Pons (tissue), 1 donor: ENCODE results near the gene RPL13A.

Experiments used
- DNase-seq: peaks from one replicate; pipeline ENCODE4 v3.0.0-alpha.2; 2016; ENCODE audit warnings: low spot score

Gene RPL13A

DNA sequence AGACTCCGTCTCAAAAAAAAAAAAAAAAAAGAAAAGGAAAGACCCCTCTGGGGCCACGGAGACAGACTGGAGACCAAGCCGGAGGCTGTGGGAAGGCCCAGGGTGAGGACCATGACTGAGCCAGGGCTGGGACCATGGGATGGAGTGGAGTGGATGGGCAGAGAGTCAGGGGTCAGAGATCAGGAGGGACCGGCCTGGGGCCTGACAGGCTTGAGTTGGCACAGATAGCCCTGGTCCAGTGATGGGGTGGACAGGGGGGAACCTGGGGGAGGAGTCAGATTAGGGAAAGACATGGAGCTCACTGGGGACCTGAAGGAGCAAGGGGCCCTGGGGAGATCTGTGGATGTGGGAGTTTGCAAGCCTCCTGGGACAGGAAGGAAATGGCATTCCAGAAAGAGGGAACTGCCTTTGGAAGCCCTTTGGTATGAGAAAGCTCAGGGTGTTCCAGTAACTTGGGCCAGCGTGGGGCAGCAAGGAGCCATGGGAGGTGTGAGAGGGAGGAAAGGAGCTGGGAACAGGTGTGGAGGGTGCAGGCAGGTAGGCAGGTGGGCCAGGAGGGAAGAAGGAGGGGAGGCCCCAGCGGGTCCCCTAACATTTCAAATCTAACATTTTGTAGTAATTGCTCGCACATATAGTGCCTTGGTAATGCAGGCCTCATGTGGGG lies 6.3 kb upstream of the RPL13A start:
- DNase-seq = no peak

DNA sequence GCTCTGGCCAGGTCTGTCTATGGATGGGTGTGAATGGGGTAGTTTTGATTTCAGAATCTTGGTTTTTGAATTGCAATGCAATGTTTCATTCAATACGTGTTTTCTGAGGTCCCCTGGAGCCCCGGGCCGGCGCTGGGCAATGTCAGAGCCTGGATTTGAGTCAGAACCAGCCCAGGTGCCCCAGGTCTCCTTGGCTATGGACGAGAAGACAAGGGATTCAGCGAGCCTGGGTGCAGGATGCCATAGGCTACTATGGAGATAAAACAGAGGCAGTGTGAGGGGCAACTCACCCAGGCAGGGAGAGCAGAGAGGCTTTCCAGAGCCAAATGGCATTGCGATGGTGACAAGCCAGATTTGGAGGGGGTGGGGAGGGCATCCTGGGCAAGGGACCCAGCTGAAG lies 1.2 kb upstream of the RPL13A start:
- DNase-seq = no peak

GRCh38 chr19:49486710-49487276 lies 615 bp upstream of the RPL13A start:
- no peak for DNase-seq

DNA sequence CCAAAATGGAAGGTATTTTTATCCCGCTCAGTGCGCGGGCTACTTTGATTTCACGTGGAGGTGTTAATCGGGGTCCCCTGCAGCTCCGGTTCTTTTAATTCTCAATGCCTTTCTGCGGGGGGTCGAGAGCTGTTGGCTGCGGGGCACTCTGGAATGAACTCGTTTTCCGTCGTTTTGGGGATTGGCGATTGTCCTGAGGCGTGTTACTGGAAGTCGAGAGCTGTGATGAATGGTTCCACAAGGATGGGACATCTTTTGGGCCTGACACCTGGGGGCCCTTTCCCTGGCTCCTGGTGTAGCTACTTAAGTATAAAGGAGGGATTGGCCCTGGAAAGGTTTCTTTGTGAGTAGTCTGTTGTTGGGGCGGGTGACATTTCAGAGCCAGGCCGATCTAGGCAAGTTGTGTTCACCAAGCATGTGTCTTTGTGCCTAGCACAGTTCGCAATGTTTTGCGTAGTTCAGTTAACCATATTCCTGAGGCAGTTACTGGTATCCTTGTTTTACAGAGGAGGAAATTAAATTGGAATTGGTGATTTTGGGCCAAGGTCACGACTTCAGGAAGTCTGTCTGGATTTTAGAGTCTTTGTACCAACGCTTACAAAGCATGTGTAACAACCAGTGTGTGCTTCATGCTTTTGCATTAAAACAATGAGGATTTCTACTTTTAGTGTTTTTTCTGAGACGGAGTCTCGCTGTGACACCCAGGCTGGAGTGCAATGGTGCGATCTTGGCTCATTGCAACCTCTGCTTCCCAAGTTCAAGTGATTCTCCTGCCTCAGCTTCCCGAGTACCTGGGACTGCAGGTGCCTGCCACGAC lies 846 bp downstream of the RPL13A start:
- no peak for DNase-seq

GRCh38 chr19:49488863-49489537 lies 1.6 kb downstream of the RPL13A start:
- DNase-seq = no peak

GRCh38 chr19:49489601-49490167 lies 2.3 kb downstream of the RPL13A start:
- DNase-seq = no peak

- no peak for DNase-seq
Measured at GRCh38 chr19:49490287-49491029, 3.0 kb downstream of the RPL13A start.

DNA sequence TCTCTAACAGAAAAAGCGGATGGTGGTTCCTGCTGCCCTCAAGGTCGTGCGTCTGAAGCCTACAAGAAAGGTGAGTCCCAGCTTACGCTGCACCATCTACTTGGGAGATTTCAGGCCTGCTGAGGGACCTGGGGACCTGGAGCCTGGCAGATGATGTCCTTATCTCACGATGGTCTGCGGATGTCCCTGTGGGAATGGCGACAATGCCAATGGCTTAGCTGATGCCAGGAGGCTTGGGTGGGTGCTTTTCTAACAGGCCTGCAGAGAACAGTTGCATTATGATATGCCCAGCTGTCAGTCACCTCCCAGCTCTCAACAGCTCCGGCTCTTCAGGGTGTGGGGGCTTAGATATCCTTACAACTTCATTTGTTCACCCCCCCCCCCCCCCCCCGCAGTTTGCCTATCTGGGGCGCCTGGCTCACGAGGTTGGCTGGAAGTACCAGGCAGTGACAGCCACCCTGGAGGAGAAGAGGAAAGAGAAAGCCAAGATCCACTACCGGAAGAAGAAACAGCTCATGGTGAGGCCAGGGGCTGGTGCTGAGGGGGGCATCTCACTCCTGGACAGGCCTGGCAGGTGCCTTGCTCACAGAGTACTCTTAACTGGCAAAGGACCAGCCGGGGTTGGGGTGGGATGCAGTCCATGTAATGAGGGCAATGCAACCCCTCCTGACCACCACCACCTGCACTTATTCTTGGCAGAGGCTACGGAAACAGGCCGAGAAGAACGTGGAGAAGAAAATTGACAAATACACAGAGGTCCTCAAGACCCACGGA lies 3.8 kb downstream of the RPL13A start:
- DNase-seq = no peak

- DNase-seq = no peak
Measured at GRCh38 chr19:49491804-49492572, 4.6 kb downstream of the RPL13A start.

GRCh38 chr19:49492573-49493405 lies 5.4 kb downstream of the RPL13A start:
- no peak for DNase-seq

DNA sequence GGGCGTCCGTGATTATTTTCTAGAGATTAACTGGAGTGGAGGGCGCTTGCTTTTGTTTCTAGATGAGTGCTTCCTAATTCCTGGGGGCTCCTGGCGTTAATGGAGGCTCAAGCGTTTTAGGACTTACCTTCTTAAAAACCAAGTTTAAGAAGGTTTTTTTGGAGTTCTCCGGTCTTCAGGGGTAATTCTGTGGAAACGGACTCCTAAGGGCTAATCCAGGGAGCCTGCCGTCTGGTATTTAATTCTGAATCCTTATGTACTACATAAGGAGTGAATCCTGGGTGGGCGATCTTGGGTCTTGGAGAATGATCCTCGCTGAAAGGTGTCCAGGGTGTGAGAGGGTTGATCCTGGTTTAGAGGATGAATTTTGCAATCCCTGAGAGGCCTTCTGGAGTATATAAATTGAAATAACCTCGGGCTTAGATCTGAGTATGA lies 9.2 kb downstream of the RPL13A start:
- no peak for DNase-seq

GRCh38 chr19:49497047-49497788 lies 9.8 kb downstream of the RPL13A start:
- no peak for DNase-seq

DNA sequence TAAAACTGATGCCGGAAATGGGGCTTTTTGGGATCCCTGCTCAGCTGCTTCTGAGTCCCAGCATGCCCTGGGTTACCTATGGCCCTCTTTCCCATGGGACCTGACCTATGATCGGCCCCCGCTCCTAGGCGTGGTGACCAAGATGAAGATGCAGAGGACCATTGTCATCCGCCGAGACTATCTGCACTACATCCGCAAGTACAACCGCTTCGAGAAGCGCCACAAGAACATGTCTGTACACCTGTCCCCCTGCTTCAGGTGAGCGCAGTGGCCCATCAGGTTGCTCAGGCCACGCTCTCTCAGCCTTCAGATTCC lies 10.3 kb downstream of the RPL13A start:
- DNase-seq = no peak

GRCh38 chr19:49498475-49498874 lies 11.1 kb downstream of the RPL13A start:
- no peak for DNase-seq

- DNase-seq = no peak
Measured at GRCh38 chr19:49499030-49499670, 11.7 kb downstream of the RPL13A start.

DNA sequence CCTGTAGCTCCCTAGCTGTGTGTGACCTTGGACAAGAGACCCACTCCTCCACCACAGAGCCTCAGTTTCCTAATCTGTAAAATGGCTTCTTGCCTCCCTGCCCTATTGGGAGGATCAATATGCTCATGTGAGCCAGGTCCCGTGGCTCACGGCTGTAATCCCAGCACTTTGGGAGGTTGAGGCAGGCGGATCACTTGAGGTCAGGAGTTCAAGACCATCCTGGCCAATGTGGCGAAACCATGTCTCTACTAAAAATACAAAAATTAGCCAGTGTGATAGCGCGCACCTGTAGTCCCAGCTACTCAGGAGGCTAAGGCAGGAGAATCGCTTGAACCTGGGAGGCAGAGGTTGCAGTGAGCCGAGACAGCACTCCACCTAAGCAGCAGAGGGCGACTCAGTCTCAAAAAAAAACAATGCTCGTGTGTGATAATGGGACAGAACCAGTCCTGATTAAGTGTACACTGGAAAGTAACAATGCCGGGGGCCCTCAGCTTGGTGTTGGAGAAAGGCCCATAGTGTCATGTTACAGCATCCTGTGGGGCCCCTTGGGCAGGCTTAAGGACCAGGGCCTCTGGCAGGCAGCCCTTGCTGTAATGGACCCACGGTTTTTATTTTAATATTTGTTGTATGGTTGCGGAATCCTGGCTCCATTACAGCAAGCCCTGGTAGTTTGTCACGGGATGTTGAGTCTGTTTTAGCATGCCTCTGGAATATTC lies 15.6 kb downstream of the RPL13A start:
- DNase-seq = no peak

GRCh38 chr19:49503582-49503962 lies 16.2 kb downstream of the RPL13A start:
- no peak for DNase-seq
